Bronchial epithelial cell (primary cell): ENCODE data around the gene AHCY. TPM values are rescaled to one million over a fixed set of nuclear protein-coding genes. Genes with fewer than 3 reads are reported as not detected.
"Not testable (repeated sequence)": the region's sequence is repeated elsewhere in the genome, so short reads cannot be mapped to it uniquely, and the experiment has no call there.

Experiments
- DNase-seq: peaks from one replicate; pipeline ENCODE4 v3.0.0-alpha.2; 2010; ENCODE audit warnings: low read depth
- FAIRE-seq: peaks from 2 replicates; lab custom pipeline; 2011; peaks lifted over from hg19 to GRCh38; lab: Jason Lieb, UNC
- H3K27me3 ChIP-seq: 2 replicates; pipeline ENCODE4 v1.5.1; 2011; ENCODE audit warnings: low read length; ENCODE audit not compliant: control insufficient read depth, insufficient read depth
- H3K36me3 ChIP-seq: 2 replicates; pipeline ENCODE4 v1.5.1; 2011; ENCODE audit warnings: low read length; ENCODE audit not compliant: control insufficient read depth, insufficient read depth
- H3K4me3 ChIP-seq: 2 replicates; pipeline ENCODE4 v1.5.1; 2011; ENCODE audit warnings: mild to moderate bottlenecking, low read depth, low read length, control low read depth
- total RNA-seq: library from RNA; depleted of rRNA; stranded (reverse); fragments of >200 nt; gene quantifications from 2 replicates; pipeline ENCODE4 v1.2.1, GENCODE V29; 2014
- TF ChIP-seq, protein P1 (sequence below): IDR thresholded peaks from 2 replicates; pipeline ENCODE4 v1.5.1; 2011; ENCODE audit warnings: mild to moderate bottlenecking, moderate library complexity, low read length, control low read depth, inconsistent platforms; ENCODE audit not compliant: insufficient read depth, severe bottlenecking

Gene AHCY
- total RNA-seq, 1 donor from 2014 or later: 278 TPM

DNA sequence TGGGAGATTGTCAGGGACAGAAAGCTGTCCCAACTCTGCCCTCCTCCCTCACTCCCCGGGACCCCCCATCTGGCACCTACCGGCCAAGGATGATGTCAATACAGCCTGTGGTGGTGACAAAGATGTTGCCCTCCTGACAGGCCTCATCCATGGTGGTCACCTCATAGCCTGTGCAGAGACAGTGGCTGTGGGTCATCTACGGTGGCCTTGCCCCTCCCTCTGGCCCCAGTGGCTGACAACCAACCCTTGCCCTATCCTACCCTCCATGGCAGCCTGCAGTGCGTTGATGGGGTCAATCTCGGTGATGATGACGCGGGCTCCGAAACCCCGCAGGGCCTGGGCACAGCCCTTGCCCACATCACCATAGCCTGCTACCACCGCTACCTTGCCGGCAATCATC, 12.7 kb downstream of the AHCY start:
- H3K4me3 ChIP-seq: no peak overlapping the region
- no peak for FAIRE-seq
- peaks cover 54% of the 10 kb centered on the region for H3K36me3 ChIP-seq

DNA sequence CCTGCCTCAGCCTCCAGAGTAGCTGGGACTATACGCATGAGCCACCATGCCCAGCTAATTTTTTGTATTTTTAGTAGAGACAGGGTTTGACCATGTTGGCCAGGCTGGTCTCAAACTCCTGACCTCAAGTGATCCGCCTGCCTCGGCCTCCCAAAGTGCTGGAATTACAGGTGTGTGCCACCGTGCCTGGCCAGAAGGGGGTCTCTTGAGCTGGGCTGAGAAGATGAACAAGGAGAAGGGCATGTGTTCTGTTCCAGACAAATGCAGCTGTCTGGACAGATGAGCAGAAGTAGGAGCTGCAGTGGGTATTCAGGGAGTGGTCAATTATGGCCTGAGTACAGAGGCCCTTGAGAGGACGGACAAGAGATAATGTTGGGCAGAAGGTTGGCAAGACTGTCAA, 15.7 kb downstream of the AHCY start:
- not testable (repeated sequence) for FAIRE-seq, H3K4me3 ChIP-seq, H3K27me3 ChIP-seq, DNase-seq
- H3K36me3 ChIP-seq: peaks cover 53% of the 10 kb centered on the region

More for the DNA sequence above, 12.7 kb downstream of the AHCY start:
- DNase-seq: no peak
- TF ChIP-seq, protein P1, sequence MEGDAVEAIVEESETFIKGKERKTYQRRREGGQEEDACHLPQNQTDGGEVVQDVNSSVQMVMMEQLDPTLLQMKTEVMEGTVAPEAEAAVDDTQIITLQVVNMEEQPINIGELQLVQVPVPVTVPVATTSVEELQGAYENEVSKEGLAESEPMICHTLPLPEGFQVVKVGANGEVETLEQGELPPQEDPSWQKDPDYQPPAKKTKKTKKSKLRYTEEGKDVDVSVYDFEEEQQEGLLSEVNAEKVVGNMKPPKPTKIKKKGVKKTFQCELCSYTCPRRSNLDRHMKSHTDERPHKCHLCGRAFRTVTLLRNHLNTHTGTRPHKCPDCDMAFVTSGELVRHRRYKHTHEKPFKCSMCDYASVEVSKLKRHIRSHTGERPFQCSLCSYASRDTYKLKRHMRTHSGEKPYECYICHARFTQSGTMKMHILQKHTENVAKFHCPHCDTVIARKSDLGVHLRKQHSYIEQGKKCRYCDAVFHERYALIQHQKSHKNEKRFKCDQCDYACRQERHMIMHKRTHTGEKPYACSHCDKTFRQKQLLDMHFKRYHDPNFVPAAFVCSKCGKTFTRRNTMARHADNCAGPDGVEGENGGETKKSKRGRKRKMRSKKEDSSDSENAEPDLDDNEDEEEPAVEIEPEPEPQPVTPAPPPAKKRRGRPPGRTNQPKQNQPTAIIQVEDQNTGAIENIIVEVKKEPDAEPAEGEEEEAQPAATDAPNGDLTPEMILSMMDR: no peak
- H3K27me3 ChIP-seq: no peaks in the 10 kb centered on the region

DNA sequence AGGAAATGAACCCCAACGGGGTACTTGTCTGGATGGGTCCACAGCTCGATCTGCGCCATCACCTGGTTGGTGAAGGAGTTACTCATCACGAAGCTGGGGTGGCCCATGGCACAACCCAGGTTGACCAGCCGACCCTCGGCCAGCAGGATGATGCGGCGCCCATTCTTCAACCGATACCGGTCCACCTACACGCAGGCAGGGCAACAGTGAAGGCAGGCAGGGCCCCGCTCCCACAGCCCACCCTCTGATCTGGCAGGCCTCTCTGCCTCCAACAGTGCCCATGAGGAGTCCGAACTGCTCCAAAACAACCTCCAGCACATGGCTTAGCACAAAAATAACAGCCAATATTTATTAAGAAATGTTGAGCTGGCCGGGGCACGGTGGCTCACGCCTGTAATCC, 17.7 kb downstream of the AHCY start:
- H3K4me3 ChIP-seq: no peak overlapping the region
- peaks cover 46% of the 10 kb centered on the region for H3K36me3 ChIP-seq
- no peaks in the 10 kb centered on the region for H3K27me3 ChIP-seq
- FAIRE-seq (no peak), DNase-seq (no peak)
- TF ChIP-seq, protein P1: no peak

DNA sequence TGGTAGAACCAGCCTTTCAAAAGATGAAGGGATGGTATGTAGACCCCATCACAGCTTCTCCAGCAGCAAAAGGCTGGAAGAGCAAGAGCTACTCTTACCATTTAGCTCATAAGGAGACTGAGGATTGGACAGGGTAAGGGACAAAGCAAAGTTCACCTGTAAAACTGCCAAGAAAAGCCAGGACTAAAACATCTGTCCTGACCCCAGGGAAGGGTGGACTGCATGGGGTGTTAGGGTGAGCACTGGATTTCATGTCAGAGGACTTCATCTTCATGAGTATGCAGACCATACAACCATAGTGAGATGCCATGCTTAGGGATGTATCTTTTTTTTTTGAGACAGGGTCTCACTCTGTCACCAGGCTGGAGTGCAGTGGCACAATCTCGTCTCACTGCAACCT, 19.3 kb downstream of the AHCY start:
- no peak overlapping the region for H3K4me3 ChIP-seq
- TF ChIP-seq, protein P1: no peak
- no peaks in the 10 kb centered on the region for H3K27me3 ChIP-seq
- FAIRE-seq: no peak
- H3K36me3 ChIP-seq: peaks cover 43% of the 10 kb centered on the region
- no peak for DNase-seq

DNA sequence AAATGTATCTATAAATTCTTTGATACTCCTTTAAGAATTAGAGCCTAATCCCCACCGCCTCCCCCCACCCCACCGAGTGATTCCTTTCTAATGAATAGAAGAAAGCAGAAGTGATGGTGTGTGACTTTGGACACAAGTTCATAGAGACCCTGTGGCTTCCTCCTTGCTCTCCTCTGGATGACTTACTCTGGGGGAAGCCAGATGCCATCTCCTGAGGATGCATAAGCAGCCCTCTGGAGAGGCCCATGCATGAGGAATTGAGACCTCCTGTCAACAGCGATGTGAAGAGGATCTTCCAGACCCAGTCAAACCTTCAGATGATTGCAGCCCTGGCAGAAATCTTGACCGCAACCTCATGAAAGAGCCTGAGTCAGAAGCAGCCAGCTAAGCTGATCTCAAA, 21.1 kb downstream of the AHCY start:
- Histone ChIP-seq H3K27me3 (no peaks in the 10 kb centered on the region), H3K36me3 (peaks cover 47% of the 10 kb centered on the region), H3K4me3 (no peak overlapping the region)
- FAIRE-seq (no peak), DNase-seq (no peak)
- TF ChIP-seq, protein P1: no peak

DNA sequence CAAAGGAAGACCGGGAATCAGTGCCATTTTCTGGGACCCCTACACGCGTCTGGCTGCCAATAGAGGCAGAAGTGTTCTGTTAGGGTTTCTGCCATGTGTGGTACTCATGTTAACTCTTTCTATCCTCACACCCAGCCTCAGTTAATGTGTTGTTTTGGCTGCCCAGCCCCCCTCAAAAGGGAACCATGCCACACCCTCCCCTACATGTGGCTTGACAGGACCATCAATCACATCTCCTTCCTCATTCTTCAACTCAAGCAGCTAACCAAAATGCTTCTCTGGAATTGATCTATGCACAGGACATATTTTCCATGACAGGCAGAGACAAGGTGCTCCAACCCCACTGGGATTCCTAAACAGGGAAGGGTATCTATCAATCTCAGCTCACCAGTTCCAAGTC, 22.0 kb downstream of the AHCY start:
- Histone ChIP-seq H3K36me3 (peaks cover 52% of the 10 kb centered on the region), H3K27me3 (no peaks in the 10 kb centered on the region), H3K4me3 (no peak overlapping the region)
- FAIRE-seq (no peak), DNase-seq (no peak)
- TF ChIP-seq, protein P1: no peak
